ENCODE measurements around the gene CASZ1.

Gene CASZ1

DNA sequence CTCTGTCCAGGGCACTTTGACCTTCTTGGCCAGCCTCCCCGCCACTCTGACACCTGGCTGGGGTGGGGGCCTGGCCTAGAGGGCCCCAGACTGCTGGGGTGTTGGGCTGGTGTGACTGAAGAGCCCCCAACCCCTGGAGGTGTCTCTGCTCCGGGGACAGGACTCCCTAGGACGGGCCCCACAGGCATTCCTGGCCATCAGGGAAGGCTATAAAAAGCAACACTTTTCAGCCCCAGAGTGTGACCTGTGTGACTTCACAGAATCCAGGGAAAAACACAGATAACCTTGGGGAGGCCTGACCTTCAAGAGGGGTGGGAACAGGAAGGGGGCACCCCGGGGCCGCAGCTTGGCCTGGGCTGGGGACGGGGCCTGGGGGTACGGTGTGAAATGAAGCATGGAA is 24.0 kb upstream of the CASZ1 start:
- DNase-seq, result no peak

DNA sequence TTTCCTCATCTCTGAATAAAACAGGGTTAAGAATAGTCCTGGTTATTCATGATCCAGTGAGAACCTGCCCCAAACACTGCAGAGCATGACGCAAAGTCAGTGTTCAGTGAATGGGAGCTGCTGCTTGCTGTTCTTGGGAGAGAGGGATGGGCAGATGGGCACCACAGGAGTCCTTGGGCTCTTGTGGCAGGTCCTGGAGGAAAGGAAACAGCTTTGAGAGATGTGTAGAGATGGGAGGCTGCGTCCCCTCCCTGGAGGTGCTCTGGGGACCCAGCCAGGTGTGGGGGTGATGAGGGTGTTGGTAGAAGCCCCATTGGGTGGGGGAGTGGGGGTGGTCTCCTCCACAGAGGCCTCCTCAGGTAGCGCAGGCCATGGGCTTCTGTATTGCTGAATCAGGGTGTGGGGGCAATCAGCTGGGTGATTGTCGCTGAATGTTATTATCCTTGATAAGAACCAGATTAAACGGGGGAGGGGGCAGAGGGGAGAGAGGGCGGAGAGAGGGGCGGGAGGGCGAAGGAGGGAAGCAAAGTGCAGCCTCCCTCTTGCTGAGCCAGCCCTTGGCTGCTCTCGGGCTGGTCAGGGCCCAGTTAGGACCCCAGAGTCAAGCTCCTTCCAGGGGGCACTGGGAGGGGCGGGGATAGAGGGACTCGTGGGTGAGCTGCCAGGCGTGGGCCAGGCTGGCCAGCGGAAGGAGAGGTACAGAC is 22.9 kb upstream of the CASZ1 start:
- no peak for DNase-seq

- no peak for DNase-seq
Observed at GRCh38 chr1:10818262-10819197, 22.1 kb upstream of the CASZ1 start.

- no peak for DNase-seq
Observed at GRCh38 chr1:10816743-10817369, 20.4 kb upstream of the CASZ1 start.

GRCh38 chr1:10816233-10816632 is 19.8 kb upstream of the CASZ1 start:
- no peak for DNase-seq

- DNase-seq, result no peak
Observed at GRCh38 chr1:10815858-10816195, 19.4 kb upstream of the CASZ1 start.

- no peak for DNase-seq
Observed at GRCh38 chr1:10814976-10815857, 18.8 kb upstream of the CASZ1 start.

GRCh38 chr1:10814312-10814711 is 17.9 kb upstream of the CASZ1 start:
- DNase-seq, result no peak

GRCh38 chr1:10813799-10814198 is 17.4 kb upstream of the CASZ1 start:
- no peak for DNase-seq

- DNase-seq, result no peak
Observed at GRCh38 chr1:10812387-10812915, 16.0 kb upstream of the CASZ1 start.

GRCh38 chr1:10808441-10808840 is 12.0 kb upstream of the CASZ1 start:
- no peak for DNase-seq

DNA sequence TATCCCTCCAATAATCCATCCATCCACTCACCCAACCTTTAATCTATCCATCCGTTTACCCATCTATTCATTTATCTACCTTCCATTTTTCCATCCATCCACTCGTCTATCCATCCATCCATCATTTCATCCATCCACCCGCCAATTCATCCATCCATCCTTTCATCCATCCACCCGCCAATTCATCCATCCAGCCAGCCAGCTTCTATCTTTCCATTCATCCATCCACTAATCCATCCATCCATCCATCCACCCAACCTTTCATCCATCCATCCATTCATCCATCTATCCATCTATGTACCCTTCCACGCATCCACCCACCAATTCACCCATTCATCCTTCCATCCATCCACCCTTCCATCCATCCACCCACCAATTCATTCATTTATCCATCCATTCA is 10.5 kb upstream of the CASZ1 start:
- DNase-seq, result no peak

DNA sequence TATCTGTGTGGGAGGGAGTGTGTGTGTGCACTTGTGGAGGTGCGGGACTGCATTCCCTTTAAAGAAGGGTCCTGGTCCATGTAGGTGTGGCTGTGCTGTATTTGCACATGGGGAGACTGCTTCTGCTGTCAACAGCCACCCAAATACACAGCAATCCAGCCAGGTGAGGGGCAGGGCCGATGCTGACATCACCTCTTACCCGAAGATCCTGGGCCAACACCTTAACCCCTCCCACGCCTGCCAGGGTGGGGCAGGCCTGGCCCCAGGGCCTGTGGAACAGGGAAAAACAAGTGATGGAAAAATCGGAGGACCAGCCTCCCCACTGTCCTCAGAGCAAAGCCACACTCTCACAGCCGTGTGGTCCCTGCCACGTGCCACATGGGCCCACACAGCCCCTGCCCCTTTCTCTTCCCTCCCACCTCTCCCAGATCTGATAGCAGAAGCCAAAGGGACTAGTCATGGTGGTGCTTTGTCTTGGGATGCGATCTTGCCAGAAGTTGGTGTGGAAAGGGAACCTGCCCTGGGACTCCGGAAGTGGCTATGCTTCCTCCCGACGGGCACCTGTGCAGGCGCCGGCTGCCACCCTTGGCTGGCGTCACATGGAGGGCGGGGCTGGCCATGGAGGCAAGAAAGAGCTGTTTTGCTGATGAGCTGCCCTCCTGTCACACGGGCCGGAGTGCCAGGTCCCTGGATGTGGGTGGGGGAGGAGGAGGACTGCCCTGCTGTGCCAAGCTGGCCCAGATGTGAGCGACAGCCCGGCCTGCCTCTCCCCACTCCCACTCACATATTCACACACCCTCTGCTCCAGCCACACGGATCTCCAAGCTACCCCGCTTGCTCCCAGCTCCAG is 7.8 kb upstream of the CASZ1 start:
- DNase-seq, result no peak

DNA sequence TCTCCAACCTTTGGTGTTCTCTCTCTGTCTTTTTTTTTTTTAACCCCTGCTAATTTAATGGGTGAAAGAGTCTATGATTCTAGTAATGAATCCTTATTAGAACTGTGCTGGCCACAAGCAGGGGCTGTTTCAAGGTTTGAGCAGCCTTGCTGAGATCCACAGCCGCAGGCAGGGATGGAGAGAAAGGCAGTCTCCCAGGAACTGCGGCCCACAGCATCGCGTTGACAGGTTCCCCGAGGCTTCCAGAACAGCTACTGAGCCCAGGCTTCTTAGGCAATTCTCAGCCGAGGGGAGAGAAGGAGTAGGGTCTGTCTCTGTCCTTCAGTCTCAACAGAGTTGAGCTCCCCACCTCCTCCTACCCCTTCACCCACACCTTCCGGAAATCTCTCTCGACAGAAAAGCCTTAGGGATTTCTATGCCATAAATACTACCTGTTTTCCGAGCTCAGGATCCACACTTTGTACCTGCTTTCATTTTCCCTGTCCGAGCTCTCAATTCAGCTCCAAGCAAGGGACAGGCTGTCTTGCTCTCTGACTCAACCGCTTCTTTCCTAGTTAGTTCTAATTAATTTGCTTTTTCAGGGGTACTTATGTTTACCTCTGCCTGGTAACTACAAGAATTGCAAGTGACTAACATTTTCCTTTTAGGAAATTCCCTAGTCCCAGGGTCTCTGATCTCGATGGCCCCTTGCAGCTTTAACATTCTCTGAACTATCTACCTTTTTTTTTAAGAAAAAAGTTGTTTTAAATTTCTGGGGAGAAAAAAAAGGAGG is 6.7 kb upstream of the CASZ1 start:
- DNase-seq, result no peak

DNA sequence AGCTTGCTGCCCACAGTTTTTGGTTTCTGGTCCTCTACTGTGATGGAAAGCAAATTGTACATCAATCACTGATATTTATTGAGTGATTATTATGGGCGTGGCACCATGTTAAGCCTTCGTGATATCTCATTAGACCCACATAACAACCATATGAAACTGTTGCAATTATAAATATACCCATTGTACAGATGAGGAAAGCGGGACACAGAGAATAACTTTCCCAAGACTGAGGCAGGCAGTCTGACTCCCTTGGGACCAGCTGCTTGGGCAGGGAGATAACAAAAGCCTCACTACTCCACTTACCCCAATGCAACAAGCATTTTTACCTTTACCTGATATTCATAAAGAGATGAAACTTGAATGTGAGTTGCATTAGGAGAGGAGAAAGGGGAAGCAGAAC is 4.3 kb upstream of the CASZ1 start:
- no peak for DNase-seq

- DNase-seq, result no peak
Observed at GRCh38 chr1:10799726-10800125, 3.3 kb upstream of the CASZ1 start.

GRCh38 chr1:10795276-10796021 is 997 bp downstream of the CASZ1 start:
- DNase-seq, result no peak

DNA sequence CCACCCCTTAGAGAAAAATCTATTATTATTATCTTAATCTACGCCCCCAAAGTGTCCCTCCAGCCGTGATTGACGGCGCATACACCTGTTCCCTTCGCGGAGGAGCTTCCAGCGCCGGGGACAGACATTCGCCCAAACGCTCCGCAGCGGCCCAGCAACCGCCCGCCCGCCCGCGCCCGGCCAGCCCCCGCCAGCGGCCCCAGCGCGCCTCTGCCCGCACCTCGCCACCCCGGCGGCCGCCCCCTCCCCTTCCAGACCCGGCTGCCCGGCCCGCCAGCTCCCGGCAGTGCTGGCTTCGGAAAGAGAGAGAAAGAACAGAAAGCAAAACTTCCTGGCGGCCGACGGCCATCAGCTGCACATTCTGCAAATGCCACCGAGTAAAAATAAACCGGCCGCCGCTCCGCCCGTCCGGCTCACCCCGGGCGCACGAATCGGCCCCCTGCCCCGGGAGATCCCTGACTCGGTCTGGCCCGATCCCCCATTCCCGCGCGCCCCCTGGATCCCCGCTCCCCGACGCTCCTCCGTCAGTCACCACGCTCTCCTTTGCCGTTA is 1.6 kb downstream of the CASZ1 start:
- DNase-seq, result no peak

DNA sequence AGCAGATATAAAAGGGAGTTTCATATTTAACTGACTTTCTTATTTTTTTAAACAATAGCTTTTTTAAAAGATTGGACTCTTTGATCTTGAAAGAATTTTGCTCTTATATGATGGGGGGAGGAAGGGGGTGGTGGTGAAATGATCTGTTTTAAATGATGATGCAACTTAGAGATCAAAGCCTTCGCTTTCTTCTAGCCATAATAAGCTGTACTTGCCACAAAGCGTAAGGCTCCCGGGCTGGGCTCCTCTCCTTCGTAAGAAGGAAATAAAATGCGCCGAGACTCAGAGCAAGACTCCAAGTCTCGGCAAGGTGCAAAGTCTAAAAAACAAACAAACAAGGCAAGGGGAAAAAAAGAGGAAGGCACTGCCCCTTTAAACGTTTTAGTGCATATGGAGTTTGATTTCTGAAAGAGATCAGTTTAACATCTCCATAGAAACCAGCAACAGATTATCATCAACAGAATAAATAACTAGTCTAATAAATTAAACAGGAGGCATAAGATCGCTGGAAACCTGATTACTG is 3.3 kb downstream of the CASZ1 start:
- DNase-seq, result no peak
